ENCODE measurements around the gene PEX1. TPM values are rescaled to one million over a fixed set of nuclear protein-coding genes. Genes with fewer than 3 reads are reported as not detected.

The PEX1 gene
- total and polyA plus RNA-seq, 9 of the 15 experiments (the other 6 are each of a cell fraction or from before 2014, with no cell fraction given) = 9.4 to 32.2 (median 19.9) TPM

DNA sequence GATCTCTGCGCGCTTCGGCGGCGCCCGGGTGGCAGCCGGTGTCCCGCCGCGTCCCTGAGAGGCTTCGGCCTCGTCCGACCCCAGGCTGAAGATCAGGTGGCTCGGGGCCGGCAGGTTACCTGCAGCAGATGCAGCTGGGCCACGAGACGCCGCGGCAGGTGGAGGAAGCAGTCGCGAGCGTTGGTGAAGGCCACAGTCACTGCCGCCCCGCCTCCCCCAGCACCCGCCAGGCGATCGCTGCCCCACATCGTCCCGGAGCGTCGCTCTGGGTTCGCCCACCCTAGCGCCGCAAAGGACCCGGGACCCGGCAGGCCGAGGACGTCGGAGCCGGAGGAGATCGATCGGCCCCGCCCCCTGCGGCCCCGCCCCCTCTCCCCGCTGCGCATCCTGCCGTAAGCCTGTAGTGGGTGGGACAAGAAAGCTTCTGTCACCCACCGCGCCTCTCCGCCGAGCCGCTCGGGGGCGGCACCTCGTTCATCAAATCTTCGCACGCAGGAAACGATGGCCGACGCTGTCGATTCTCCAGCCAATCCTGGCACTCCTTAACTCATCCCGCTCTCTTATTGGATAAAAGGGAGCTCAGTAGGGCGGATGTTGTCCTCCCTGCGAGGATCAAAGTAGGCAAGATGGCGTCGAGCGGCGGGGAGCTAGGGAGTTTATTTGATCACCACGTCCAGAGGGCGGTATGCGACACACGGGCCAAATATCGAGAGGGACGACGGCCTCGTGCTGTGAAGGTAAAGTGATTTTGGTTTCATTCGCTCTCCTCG lies at the start of gene PEX1, which contains the start of gene RBM48 (continued):
- TF ChIP-seq NCOA1 (IDR thresholded peaks at IDR 0.05; ENCODE audit: low read depth) (0 out of 2 replicates have a peak, but pooled peaks have one; percentile 43), CHD1 (IDR thresholded peaks at IDR 0.05; ENCODE audit: low read length) (no peak), SP1 (CRISPR knock-in tag; IDR thresholded peaks at IDR 0.05) (peak; percentile 99), ETV6 (IDR thresholded peaks at IDR 0.05; ENCODE audit: borderline replicate concordance in 1 of 2, low read depth in 2 of 2, low read length in 1 of 2) (0 out of 4 replicates have a peak, but pooled peaks of 1 of the 2 experiments have one; percentile 26), ETV6 (CRISPR knock-in tag; IDR thresholded peaks at IDR 0.05; ENCODE audit: borderline replicate concordance) (no peak), EHMT2 (IDR thresholded peaks at IDR 0.05) (no peak; the same call in 1 of the 2 replicates), OTX1 (CRISPR knock-in tag; IDR thresholded peaks at IDR 0.05) (peak; percentile 56; the same call in 1 of the 2 replicates), TAF9B (IDR thresholded peaks at IDR 0.05; ENCODE audit: partially characterized antibody) (peak; percentile 87), CHD7 (IDR thresholded peaks at IDR 0.05; ENCODE audit: low read depth, low read length) (no peak), SIN3A (IDR thresholded peaks at IDR 0.05; ENCODE audit: borderline replicate concordance in 2 of 2, control insufficient read depth in 1 of 2, low read depth in 2 of 2, low read length in 2 of 2) (peak; percentile 33 to 82; a peak in 2 of 4 replicates), POU5F1 (IDR thresholded peaks at IDR 0.05; ENCODE audit: borderline replicate concordance, low read depth, low read length, partially characterized antibody) (no peak), TOE1 (IDR thresholded peaks at IDR 0.05; ENCODE audit: borderline replicate concordance) (peak; percentile 79; the same call in 1 of the 2 replicates), TOE1 (CRISPR knock-in tag; IDR thresholded peaks at IDR 0.05; ENCODE audit: borderline replicate concordance, low read depth) (no peak), SMARCB1 (IDR thresholded peaks at IDR 0.05; ENCODE audit: insufficient read length, low read depth) (no peak), ZNF584 (CRISPR knock-in tag; IDR thresholded peaks at IDR 0.05; ENCODE audit: low read depth) (no peak), POLR2B (IDR thresholded peaks at IDR 0.05; ENCODE audit: low read depth, partially characterized antibody) (peak; percentile 84)

Data from K562 (cell line).